ENCODE measurements around the gene RIPK3.
"Not testable (repeated sequence)": the region's sequence is repeated elsewhere in the genome, so short reads cannot be mapped to it uniquely, and the experiment has no call there.

RIPK3 gene

DNA sequence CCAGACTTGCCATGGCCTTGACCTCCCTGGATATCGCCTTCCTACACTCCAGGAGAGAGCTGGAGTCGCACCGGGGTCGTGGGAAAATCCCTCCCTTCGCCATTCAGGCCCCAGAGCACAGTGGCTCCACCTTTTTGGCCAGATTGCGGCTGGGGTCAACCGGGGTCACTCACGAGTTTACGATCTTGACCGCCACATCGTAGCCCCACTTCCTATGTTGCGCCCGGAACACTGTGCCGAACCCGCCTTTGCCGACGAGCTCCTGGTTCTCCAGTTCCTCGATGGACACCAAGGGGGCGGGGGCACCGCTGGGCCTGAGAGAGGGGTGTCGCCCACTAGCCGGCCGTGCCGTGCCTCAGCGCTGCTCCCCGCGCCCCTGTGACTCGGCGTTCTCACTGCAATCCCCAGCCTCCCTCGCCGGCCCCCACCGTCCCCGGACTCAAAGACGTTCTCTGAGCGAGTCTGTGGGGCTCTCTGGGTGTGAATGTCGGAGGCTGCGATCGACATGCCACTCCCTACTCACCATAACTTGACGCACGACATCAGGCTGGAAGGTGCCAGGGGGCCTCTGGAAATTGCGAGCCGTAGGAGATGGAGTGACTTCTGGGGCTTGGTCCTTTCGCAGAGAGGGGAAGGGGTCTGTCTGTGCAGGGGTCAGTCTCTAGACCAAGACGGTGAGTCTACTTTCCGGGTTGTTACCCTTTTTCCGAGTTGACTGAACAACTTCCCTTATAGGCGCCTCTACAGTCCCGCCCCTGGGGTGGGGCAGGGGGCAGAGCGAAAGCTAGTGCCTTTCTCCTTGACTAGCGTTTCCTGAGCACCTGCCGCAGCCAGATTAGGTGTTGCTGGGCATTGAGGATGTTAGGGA is at the start of gene RIPK3:
TSS of gene RIPK3 (minus strand) at position 708 of the 868 bp plus-strand sequence. CDS start at position 543, 165 bp downstream.
- DNase-seq = no peak

DNA sequence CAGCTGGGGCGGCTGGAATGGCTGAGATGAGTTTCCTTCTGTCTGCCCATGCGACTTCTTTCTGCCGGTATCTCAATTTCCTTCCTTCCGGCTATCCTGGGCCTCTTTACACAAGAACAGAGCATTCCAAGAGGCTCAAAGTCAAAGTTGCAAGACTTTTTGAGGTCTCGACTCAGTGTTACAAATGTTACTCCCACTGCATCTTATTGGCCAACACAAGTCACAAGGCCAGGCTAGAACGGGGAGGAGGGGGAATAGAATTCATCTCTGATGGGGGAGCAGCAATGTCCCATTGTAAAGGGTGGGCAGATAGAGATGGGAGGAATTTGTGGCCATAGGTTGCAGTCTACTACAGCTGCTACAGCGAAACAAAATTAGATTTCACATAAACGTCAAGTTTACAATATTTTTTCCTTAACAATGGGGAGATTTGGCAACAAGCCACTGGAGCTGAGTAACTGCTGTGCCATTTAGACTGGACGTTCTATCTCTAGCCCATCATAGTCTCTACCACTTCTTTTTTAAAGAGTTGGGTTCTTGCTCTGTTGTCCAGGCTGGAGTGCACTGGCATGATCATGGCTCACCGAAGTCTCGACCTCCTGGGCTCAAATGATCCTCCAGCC is 49.5 kb upstream of the RIPK3 start:
- DNase-seq = no peak

DNA sequence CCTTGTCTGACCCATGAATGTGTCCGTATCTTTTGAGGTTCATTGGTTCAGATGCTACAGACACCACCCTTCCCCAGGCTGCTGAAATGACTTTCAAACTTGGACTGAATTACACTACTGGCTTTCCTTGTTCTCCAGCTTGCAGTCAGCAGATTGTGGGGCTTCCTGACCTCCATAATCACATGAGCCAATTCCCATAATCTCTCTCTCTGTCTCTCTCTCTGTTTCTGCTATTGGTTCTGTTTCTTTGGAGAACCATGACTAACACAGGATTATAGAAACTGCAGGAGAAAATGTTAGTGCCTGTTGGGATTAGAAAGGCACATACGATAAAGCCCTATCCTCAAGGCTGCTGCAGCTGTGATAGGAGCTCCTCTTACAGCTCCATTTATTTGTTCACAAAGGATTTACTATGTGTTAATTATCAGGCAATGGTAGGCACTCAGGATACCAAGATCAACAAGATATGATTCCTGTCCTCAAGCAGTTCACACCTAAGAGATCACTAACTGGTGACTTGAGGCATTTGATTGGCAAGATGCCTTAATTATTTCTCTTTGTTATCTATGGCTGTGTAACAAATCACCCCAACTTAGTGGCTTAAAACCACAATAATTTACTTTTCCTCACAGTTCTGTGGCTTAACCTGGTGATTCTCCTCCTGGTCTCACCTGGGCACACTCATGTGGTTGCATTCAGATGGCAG is 48.8 kb upstream of the RIPK3 start:
- DNase-seq = no peak

DNA sequence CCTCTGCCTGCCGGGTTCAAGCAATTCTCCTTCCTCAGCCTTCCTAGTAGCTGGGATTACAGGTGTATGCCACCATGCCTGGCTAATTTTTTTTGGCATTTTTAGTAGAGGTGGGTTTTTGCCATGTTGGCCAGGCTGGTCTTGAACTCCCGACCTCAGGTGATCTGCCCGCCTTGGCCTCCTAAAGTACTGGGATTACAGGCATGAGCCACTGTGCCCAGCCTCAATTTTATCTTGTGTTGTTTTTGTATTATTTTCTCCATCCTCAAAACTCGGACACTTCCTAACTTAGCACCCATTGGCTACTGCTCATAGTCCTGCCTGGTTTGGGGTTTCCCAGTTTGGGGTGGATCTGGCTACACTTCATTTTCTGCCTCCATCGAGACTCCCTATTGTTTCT is 47.8 kb upstream of the RIPK3 start:
- DNase-seq = not testable (repeated sequence)

DNA sequence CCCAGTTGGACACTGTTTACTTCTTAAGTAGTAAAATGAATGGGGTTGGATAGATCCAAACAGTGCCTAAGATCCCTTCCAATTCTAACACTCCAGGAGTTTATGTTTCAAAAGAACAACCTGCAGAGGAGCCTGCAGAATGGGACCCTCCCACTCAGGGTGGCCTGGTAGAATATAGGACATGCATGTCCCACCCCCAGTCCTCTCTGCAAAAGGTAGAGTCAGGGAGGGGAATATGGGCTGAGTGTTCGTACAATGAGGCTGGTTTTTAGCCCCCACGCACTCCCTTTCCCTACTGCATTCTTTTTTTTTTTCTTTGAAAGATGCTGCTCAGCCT is 47.2 kb upstream of the RIPK3 start:
- no peak for DNase-seq

DNA sequence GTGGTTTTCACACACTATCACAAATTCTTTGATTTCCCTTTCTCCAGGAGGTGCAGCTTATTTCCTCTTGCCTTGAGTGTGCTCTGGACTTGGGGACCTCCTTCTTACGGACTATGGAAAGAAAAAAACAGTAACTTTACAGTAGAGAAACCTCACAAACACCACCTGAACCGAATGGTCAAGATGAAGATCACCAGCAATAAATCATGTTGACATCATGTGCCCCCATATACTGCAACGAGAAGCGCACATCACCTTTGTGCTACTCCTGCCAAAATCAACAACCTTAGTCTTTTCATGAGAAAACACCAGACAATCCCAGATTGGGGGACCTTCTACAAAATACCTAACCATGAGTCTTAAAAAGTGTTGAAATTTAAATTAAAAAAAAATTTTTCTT is 45.7 kb upstream of the RIPK3 start:
- no peak for DNase-seq

DNA sequence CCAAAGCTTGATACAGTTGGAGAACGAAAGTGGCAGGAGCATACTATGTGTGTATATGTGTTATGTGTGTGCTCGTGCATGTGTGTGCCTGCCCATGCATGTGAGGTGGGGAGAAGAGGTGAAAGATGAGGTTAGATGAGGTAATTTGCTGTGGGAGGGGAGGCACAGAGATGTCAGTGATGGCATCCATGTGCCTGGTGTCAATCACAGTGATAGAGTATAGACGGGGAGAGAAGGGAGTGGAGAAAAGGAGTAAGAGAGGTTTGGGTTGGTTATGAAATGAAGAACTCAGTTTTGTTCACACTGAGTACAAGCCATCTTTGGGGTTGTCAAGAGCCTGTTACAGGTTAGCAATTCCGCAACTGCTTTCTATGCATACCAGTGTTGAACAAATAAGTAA is 44.4 kb upstream of the RIPK3 start:
- DNase-seq = no peak

DNA sequence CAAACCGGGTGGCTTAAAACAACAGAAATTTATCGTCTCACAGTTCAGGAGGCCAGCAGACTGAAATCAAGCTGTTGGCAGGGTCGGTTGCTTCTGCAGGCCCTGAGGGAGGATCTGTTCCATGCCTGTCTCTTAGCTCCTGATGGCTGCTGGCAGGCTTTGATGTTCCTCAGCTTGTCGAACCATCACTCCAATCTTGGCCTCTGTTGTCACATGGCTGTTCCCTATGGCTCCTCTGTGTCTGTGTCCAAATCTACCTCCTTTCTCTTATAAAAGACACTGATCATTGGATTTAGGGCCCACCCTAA is 42.2 kb upstream of the RIPK3 start:
- no peak for DNase-seq

DNA sequence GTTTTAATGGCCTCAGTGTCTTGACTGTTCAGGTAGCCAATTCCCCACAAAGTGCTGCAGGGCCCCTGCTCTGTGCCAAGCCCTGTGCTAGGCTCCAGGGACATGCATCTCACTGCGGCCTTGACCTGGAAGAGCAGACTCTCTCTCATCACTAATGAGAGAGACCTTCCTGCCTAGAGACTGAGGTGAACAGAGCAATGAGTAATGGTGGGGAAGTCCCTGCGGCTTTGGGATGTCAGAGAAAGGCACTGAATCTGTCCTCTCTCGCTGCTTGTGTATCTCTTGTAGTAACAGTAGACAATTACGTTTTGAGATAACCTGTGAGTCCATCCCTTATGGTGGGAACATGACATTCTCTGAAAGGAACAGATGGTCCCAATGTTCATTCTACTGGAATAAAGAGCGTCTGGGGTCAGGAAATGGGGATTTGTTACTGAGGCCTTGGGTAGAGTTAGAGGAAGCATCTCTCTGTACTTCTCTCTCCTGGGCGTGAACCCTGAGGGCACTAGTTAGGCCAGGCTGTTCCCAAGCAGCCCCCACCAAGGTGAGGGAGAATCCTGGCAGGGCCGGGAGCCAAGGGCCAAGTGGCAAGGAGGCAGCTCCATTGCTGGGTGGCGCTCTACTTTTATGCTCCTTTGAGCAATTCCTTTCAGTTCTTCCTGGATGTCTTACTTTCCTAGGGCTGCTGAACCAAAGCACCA is 41.7 kb upstream of the RIPK3 start:
- DNase-seq = no peak

DNA sequence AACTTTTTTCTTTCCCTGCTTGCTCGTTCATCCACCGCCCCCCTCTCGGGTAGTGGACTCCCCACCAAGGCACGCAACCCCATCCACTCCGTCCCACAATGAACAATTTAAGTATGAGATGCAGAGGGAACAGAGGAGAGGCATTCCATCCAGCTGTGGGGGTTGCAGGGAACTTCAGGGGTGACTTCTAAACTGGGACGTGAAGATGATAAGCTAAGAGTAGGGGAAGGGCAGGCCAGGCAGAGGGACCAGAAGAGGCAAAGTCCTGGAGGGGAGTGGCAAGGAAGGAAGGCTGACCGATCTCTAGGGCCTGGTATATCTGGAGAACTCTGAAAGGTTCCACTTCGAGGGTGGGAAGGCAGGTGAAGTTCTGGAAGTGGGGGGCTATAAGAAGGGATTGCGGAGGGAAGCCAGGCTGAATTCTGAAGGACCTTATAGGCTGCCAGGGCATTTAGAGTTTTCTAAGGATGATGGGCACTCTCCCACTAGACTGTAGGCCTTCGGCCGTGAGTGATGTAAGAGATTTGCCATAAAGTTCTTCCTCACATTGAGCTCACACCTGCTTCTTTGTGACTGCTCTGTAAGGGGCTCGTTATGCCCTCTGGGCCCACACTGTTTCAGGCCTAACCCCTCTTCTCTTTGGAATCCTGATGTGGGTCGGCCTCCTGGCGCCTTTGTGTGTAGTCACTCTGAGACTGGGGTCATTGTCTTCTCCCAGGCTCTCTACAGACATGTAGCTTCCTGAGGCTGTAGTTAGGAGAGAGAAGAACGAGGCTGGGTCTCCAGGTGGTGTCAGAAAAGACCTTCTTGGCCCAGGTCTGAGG is 40.3 kb upstream of the RIPK3 start:
- no peak for DNase-seq

DNA sequence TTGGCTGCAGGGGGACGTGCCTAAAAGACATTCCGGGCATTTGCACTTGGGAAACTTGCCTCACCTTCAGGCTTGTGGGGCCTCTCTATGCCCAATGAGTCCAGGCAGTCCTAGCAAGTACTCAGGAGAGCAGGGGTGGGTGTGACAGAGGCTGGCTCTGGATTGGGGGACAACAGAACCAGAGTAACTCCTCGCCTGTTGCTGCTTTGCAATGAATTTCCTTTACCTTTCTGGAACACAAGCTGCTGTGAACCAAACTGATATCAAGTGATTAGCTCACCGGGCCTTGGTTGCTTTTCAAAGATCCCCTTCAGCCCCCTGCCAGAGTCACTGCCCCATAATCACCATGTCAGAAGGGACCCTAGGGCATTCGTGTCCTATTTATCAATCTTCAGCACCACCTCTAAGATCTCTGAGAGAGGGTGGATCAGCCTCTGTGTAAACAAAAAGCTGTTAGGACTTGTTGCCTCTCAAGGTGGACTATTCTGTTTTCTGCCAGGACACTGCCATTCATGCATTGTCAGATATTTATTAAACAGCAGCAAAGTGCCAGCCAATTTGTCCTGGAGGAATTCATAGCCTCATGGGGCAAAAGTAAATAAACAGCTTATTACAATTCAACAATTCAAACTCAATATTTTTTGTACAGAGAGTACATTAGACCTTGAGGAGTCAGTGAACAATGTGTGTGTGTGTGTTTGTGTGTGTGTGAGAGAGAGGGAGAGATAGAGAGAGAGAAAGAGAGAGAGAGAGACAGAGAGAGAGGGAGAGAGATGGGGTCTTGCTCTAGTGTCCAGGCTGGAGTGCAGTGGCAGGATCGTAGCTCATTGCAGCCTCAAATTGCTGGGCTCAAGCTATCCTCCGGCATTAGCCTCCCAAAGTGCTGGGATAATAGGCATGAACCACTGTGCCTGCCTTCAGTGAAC is 39.5 kb upstream of the RIPK3 start:
- no peak for DNase-seq

DNA sequence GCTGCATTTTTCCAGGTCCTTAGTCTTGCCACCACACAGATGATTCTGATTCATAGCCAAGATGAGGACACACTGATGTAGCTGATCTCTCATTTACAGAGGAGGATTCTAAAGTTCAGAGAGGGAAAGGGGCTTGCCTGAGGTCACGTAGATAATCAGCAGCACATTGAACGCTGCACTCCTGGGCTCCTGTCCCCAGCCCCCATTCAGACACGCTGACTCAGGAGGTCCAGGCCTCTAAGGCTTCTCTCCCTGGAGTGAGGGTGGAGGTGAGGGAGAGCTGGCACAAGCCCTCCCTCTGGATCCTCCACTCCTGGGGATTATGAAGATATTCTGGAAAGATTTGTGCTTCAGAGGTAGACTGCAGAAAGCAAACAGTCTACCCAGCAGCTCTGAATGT is 38.5 kb upstream of the RIPK3 start:
- DNase-seq = no peak

DNA sequence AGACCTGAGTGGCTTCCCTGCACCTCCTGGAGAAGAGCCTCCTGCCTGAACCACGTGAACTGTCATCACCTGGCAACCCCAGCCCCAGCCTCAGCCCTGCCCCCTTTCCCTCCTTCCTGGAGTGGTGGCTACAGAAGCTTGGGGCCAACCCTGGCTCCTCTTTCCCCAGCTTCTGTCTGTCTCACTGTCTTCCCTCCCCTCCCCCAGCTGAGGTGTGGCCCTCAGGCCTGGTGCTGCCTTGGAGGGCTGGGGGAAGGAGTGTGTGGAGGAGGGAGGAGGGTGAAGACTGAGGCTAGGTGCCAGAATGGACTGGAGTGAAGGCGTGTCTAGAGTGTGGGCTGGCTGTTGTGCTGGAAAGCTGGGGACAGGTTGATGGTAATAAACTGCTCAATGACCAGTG is 37.9 kb upstream of the RIPK3 start:
- DNase-seq = no peak

DNA sequence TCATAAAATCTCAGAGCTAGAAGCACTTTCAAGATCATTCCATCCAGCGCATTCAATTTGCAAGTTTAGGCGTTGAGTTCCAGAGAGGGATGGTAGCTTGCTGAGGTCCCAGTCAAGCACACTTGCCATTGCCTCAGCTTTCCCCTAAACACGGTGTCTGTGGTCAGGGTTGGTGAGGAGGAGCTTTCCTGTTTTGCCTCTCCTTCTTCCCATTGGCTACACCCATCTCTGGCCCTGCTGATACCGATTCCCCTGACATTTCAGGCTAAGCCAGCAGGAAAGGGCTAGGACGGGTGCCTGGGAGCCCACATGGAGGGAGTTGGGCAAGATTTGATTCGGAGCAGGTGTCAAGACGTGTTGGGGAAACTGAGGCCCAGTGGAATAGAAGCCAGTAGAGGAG is 37.3 kb upstream of the RIPK3 start:
- DNase-seq = no peak

DNA sequence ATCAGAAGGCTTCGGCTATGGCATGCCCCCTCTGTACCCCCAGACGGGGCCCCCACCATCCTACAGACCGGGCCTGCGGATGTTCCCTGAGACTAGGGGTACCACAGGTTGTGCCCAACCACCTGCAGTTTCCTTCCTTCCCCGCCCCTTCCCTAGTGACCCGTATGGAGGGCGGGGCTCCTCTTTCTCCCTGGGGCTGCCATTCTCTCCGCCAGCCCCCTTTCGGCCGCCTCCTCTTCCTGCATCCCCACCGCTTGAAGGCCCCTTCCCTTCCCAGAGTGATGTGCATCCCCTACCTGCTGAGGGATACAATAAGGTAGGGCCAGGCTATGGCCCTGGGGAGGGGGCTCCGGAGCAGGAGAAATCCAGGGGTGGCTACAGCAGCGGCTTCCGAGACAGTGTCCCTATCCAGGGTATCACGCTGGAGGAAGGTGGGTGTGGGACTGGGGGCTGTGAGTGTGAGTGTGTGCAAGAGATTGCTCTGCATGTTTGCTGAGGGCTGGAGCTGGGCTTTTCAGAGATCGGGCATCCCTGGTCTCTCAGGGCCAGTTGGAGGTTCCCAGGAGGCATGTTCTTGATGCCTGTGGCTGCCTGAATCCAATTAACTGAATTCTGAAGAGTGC is 36.8 kb upstream of the RIPK3 start:
- DNase-seq = no peak

DNA sequence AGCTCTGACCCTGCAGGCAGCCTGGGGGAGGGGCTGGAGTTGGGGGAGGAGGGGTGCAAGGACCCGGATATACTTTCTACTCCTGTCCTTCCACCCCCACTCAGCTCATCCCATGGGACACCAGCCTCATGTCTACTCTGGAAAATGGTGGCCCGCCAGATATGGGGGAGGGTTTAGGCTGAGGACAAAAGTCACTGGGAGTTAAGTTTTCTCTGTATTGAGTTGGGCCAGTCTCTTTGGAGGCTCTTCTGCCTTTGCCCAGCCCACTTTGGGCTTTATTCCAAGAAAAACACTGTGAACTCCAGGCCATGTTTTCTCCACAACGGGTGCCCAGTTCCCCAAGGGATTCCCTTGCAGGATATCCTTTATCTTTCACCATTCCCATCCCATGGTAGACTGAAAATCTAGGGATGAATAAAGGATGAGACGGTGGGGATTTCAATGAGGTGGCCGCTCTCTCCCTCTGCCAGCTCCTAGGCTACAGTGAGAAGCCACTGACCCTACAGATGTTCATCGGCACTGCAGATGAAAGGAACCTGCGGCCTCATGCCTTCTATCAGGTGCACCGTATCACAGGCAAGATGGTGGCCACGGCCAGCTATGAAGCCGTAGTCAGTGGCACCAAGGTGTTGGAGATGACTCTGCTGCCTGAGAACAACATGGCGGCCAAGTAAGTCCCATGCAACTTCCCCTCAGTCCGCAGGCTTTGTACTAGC is 33.1 kb upstream of the RIPK3 start:
- no peak for DNase-seq

DNA sequence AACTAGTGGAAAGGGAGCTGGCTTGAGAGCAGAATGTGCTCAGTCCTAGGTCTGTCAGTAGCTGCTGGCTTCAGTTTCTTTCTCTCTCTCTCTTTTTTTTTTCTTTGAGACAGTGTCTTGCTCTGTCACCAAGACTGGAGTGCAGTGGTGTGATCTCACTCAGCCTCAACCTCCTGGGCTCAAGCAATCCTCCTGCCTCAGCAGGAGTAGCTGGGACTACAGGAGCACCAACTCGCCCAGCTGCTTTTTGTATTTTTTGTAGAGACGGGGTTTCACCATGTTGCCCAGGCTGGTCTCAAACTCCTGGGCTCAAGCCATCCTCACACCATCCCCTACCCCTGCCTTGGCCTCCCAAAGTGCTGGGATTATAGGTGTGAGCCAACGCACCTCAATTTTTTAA is 31.8 kb upstream of the RIPK3 start:
- not testable (repeated sequence) for DNase-seq

DNA sequence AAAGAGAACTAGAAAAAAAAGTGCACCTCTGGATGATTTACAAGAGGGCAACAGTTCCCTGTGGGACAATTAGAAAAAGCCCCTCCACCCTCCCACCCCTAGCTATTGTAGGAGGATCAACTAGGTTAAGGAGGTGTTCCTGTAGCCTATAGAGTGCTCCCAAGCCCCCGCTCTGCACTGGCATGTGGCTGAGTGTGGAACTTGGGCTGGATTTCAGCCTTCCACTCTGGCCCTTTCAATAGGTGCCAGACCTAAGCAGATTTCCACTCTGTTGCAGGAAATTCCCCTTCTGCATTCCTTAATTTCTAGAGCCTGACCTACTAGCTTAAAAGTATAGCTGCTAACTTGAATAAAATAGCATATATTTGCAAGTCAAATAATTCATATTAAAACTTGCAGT is 31.0 kb upstream of the RIPK3 start:
- DNase-seq = no peak

DNA sequence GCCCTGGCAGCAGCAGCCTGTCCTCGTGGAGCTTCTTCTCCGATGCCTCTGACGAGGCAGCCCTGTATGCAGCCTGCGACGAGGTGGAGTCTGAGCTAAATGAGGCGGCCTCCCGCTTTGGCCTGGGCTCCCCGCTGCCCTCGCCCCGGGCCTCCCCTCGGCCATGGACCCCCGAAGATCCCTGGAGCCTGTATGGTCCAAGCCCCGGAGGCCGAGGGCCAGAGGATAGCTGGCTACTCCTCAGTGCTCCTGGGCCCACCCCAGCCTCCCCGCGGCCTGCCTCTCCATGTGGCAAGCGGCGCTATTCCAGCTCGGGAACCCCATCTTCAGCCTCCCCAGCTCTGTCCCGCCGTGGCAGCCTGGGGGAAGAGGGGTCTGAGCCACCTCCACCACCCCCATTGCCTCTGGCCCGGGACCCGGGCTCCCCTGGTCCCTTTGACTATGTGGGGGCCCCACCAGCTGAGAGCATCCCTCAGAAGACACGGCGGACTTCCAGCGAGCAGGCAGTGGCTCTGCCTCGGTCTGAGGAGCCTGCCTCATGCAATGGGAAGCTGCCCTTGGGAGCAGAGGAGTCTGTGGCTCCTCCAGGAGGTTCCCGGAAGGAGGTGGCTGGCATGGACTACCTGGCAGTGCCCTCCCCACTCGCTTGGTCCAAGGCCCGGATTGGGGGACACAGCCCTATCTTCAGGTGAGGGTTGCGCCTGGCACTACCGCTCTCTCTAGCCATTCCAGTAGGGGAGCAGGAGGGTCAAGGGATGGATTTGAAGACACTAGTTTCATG is 30.3 kb upstream of the RIPK3 start:
- DNase-seq = no peak

DNA sequence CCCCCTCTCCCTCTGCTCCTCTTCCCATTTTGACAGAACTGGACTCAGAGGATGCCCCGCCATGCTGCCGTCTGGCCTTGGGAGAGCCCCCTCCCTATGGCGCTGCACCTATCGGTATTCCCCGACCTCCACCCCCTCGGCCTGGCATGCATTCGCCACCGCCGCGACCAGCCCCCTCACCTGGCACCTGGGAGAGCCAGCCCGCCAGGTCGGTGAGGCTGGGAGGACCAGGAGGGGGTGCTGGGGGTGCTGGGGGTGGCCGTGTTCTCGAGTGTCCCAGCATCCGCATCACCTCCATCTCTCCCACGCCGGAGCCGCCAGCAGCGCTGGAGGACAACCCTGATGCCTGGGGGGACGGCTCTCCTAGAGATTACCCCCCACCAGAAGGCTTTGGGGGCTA is 29.7 kb upstream of the RIPK3 start:
- DNase-seq = no peak
